ENCODE data around the gene MRPS6. TPM values are rescaled to one million over a fixed set of nuclear protein-coding genes. Genes with fewer than 3 reads are reported as not detected.
A peak's percentile ranks its signal among the peaks of the same experiment; 100 is the strongest.

Gene MRPS6
- total and polyA plus RNA-seq, 2 experiments from 2014 or later, result 54.9 to 201 TPM

DNA sequence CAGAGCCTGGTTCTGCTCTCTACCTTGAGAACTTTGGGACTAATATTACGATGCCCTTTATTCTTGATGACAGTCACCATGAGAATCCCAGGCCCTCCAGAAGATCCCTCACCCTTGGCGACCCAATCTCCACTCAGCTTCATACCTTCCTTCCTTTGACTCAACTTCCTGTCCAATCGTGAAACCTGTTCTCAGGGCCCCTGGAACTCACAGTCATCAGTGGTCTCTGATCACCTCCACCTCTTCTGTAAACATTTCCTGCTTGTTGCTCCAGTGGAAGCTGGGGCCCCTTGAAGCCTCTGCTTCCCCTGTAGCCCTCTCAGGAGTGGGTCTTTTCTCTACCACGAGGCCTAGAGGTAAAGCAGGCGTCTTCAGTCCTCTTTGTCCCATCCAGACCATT is 79.1 kb downstream of the MRPS6 start:
- H3K79me2 ChIP-seq, result peaks cover 12% of the 10 kb centered on the region
- H3K9me2 ChIP-seq (replicated peaks; ENCODE audit: insufficient read depth), result no peaks in the 10 kb centered on the region
- no peaks in the 10 kb centered on the region for H3K27me3 ChIP-seq
- H3K4me1 ChIP-seq (ENCODE audit: insufficient read depth), result peaks cover 20% of the 10 kb centered on the region
- no peak overlapping the region for H2AFZ ChIP-seq
- WGBS (ENCODE audit: low lambda C conversion rate, missing lambda C conversion rate), result 99% methylated on average over 5 of the region's 5 CpGs
- TF ChIP-seq EZH2 (IDR thresholded peaks at IDR 0.05; ENCODE audit: borderline replicate concordance) (no peak), EZH2phosphoT487 (IDR thresholded peaks at IDR 0.05; ENCODE audit: low read depth, severe bottlenecking, unreplicated experiment) (no peak)
- TF ChIP-seq, protein P1, sequence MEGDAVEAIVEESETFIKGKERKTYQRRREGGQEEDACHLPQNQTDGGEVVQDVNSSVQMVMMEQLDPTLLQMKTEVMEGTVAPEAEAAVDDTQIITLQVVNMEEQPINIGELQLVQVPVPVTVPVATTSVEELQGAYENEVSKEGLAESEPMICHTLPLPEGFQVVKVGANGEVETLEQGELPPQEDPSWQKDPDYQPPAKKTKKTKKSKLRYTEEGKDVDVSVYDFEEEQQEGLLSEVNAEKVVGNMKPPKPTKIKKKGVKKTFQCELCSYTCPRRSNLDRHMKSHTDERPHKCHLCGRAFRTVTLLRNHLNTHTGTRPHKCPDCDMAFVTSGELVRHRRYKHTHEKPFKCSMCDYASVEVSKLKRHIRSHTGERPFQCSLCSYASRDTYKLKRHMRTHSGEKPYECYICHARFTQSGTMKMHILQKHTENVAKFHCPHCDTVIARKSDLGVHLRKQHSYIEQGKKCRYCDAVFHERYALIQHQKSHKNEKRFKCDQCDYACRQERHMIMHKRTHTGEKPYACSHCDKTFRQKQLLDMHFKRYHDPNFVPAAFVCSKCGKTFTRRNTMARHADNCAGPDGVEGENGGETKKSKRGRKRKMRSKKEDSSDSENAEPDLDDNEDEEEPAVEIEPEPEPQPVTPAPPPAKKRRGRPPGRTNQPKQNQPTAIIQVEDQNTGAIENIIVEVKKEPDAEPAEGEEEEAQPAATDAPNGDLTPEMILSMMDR (IDR thresholded peaks at IDR 0.05; ENCODE audit: poor library complexity), result no peak
- H3K4me3 ChIP-seq, result no peak overlapping the region
- H3K27ac ChIP-seq, result no peak overlapping the region
- H3K9me3 ChIP-seq (ENCODE audit: low read depth), result no peaks in the 10 kb centered on the region
- no peak overlapping the region for H3K4me2 ChIP-seq
- no peaks in the 10 kb centered on the region for H3K36me3 ChIP-seq (replicated peaks; ENCODE audit: insufficient read depth, low read depth)
- DNase-seq (ENCODE audit: low spot score), result no peak
- no peaks in the 10 kb centered on the region for H4K20me1 ChIP-seq (ENCODE audit: insufficient read depth, poor library complexity, severe bottlenecking)

DNA sequence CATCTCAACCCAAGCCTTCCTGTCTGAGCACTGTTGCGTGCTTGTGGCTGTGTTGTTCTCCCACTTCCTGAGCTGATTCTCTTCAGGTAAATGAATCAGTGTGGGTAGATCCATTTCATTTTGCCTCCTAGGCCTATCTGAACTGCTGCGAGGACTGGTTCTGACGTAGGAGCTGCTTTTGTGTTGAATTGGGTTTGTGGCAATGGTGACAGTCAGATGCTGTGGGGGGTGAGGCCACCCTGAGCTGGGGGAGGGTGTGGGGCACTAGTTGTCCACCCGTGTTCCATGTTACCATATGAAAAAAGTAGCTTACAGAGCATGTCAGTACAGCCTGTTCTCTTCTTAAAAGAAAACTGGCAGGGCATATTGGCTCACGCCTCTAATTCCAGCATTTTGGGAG is 81.5 kb downstream of the MRPS6 start:
- Histone ChIP-seq H3K79me2 (peaks cover 8% of the 10 kb centered on the region), H3K36me3 (replicated peaks; ENCODE audit: insufficient read depth, low read depth) (no peaks in the 10 kb centered on the region), H3K9me2 (replicated peaks; ENCODE audit: insufficient read depth) (no peaks in the 10 kb centered on the region), H3K4me3 (no peak overlapping the region), H3K4me2 (no peak overlapping the region), H3K9me3 (ENCODE audit: low read depth) (no peaks in the 10 kb centered on the region), H3K4me1 (ENCODE audit: insufficient read depth) (peaks cover 7% of the 10 kb centered on the region), H4K20me1 (ENCODE audit: insufficient read depth, poor library complexity, severe bottlenecking) (no peaks in the 10 kb centered on the region), H3K27ac (no peak overlapping the region), H3K27me3 (no peaks in the 10 kb centered on the region), H2AFZ (no peak overlapping the region)
- no peak for DNase-seq (ENCODE audit: low spot score)
- 95% methylated on average over 5 of the region's 5 CpGs for WGBS (ENCODE audit: low lambda C conversion rate, missing lambda C conversion rate)
- no peak for TF ChIP-seq EZH2phosphoT487 (IDR thresholded peaks at IDR 0.05; ENCODE audit: low read depth, severe bottlenecking, unreplicated experiment)
- TF ChIP-seq EZH2 (IDR thresholded peaks at IDR 0.05; ENCODE audit: borderline replicate concordance), result no peak
- TF ChIP-seq, protein P1 (IDR thresholded peaks at IDR 0.05; ENCODE audit: poor library complexity), result no peak

DNA sequence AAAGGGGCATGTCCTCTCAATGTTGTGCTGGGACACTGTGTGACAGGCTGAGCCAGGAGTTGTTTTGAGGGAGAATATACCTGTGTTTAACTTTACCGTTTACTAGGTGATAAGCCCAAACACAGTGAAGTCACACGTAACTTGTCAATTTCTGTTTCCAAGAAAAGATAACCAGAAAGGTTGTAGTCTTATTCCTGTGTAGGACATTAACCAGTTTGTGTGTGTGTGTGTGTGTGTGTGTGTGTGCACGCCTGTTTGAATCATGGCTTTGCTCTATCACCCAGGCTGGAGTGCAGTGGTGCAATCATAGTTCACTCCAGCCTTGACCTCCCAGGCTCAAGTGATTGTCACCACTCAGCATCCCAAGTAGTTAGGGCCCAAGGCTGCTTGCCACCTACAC is 83.6 kb downstream of the MRPS6 start:
- Histone ChIP-seq H3K4me1 (ENCODE audit: insufficient read depth) (peaks cover 7% of the 10 kb centered on the region), H3K9me3 (ENCODE audit: low read depth) (no peaks in the 10 kb centered on the region), H3K27me3 (no peaks in the 10 kb centered on the region), H3K4me3 (no peak overlapping the region), H2AFZ (no peak overlapping the region), H3K36me3 (replicated peaks; ENCODE audit: insufficient read depth, low read depth) (no peaks in the 10 kb centered on the region), H3K4me2 (no peak overlapping the region), H3K27ac (peak overlapping the region; percentile 86), H3K9me2 (replicated peaks; ENCODE audit: insufficient read depth) (no peaks in the 10 kb centered on the region), H4K20me1 (ENCODE audit: insufficient read depth, poor library complexity, severe bottlenecking) (no peaks in the 10 kb centered on the region), H3K79me2 (peaks cover 1% of the 10 kb centered on the region)
- TF ChIP-seq EZH2 (IDR thresholded peaks at IDR 0.05; ENCODE audit: borderline replicate concordance) (no peak), EZH2phosphoT487 (IDR thresholded peaks at IDR 0.05; ENCODE audit: low read depth, severe bottlenecking, unreplicated experiment) (no peak)
- TF ChIP-seq, protein P1 (IDR thresholded peaks at IDR 0.05; ENCODE audit: poor library complexity), result no peak
- peak; percentile 16 for DNase-seq (ENCODE audit: low spot score)
- 59% methylated on average over 3 of the region's 3 CpGs for WGBS (ENCODE audit: low lambda C conversion rate, missing lambda C conversion rate)

DNA sequence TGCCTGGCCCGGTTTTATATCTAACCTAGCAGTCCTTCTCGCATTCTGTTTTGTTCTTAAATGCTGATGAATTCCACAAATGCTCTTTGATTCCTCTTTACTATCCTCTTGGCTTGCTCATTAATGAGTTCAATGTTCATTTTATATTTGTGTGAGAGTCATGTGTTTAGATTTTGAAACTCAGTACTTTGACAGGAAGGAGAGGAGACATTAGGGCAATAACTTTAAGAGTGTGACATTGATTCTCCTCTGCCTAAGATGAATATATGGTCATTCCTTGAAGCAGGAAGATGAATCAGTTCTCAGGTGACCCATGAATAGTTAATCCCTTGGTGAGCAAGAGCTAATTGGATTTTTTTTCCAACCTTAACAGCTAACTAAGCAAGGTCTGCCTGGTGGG is 84.1 kb downstream of the MRPS6 start:
- H3K79me2 ChIP-seq, result no peaks in the 10 kb centered on the region
- H4K20me1 ChIP-seq (ENCODE audit: insufficient read depth, poor library complexity, severe bottlenecking), result no peaks in the 10 kb centered on the region
- H3K9me2 ChIP-seq (replicated peaks; ENCODE audit: insufficient read depth), result no peaks in the 10 kb centered on the region
- peaks cover under 1% of the 10 kb centered on the region for H3K9me3 ChIP-seq (ENCODE audit: low read depth)
- TF ChIP-seq, protein P1 (IDR thresholded peaks at IDR 0.05; ENCODE audit: poor library complexity), result no peak
- TF ChIP-seq EZH2 (IDR thresholded peaks at IDR 0.05; ENCODE audit: borderline replicate concordance) (no peak), EZH2phosphoT487 (IDR thresholded peaks at IDR 0.05; ENCODE audit: low read depth, severe bottlenecking, unreplicated experiment) (no peak)
- peak; percentile 22 for DNase-seq (ENCODE audit: low spot score)
- no peak overlapping the region for H3K4me2 ChIP-seq
- 75% methylated on average over 2 of the region's 2 CpGs for WGBS (ENCODE audit: low lambda C conversion rate, missing lambda C conversion rate)
- H3K27me3 ChIP-seq, result no peaks in the 10 kb centered on the region
- H3K4me3 ChIP-seq, result no peak overlapping the region
- peaks cover 7% of the 10 kb centered on the region for H3K4me1 ChIP-seq (ENCODE audit: insufficient read depth)
- H3K27ac ChIP-seq, result peak overlapping the region; percentile 86
- H2AFZ ChIP-seq, result no peak overlapping the region
- H3K36me3 ChIP-seq (replicated peaks; ENCODE audit: insufficient read depth, low read depth), result no peaks in the 10 kb centered on the region

Measured in hepatocyte (in vitro differentiated cells).